ENCODE data around the gene ABHD5. TPM values are rescaled to one million over a fixed set of nuclear protein-coding genes. Genes with fewer than 3 reads are reported as not detected.

ABHD5 gene
- total RNA-seq, 2 experiments from 2014 or later: 6.5 to 7.9 TPM

GRCh38 chr3:43644443-43644842 lies 46.3 kb upstream of the ABHD5 start:
- no peak overlapping the region for H3K4me3 ChIP-seq (ENCODE audit: low read depth, low read length, poor library complexity, severe bottlenecking)
- no peaks in the 10 kb centered on the region for H4K20me1 ChIP-seq (ENCODE audit: insufficient read depth, low read length)
- no peaks in the 10 kb centered on the region for H3K79me2 ChIP-seq (ENCODE audit: insufficient read depth, low read depth, low read length)
- no TSS peak for BruUV-seq (replicated peaks)
- H3K27ac ChIP-seq (ENCODE audit: low read depth, low read length, poor library complexity, severe bottlenecking): no peak overlapping the region
- no peaks in the 10 kb centered on the region for H3K9me2 ChIP-seq (ENCODE audit: insufficient read depth, low read length)
- no peaks in the 10 kb centered on the region for H3K9me3 ChIP-seq (ENCODE audit: low read length)
- ChIA-PET POLR2A (no interaction called here), CTCF (ENCODE audit: unreplicated experiment) (no interaction called here)
- no peak for DNase-seq (ENCODE audit: low spot score)
- H3K4me2 ChIP-seq (ENCODE audit: low read length): no peak overlapping the region
- H3K4me1 ChIP-seq (ENCODE audit: insufficient read depth, low read length, poor library complexity, severe bottlenecking): no peaks in the 10 kb centered on the region
- TF ChIP-seq EZH2phosphoT487 (IDR thresholded peaks at IDR 0.05; ENCODE audit: borderline replicate concordance, low read depth, low read length) (no peak), CTCF (conservative IDR thresholded peaks at IDR 0.05; ENCODE audit: low read length) (no peak)
- intact Hi-C loops (cut with micrococcal nuclease; ENCODE audit: unreplicated experiment): no loop called here
- no peak overlapping the region for H2AFZ ChIP-seq (ENCODE audit: low read length)
- no peaks in the 10 kb centered on the region for H3K36me3 ChIP-seq (ENCODE audit: insufficient read depth, low read length)

GRCh38 chr3:43647331-43648166 lies 43.2 kb upstream of the ABHD5 start:
- ChIA-PET POLR2A (interaction anchor here (0.6 kb wide), 1 partner anchor 13 kb away, joined by 3 read pairs; no protein-coding TSS in a partner anchor), CTCF (ENCODE audit: unreplicated experiment) (no interaction called here)
- BruUV-seq (replicated peaks): no TSS peak
- Histone ChIP-seq H3K27ac (ENCODE audit: low read depth, low read length, poor library complexity, severe bottlenecking) (no peak overlapping the region), H3K4me1 (ENCODE audit: insufficient read depth, low read length, poor library complexity, severe bottlenecking) (no peaks in the 10 kb centered on the region), H3K4me3 (ENCODE audit: low read depth, low read length, poor library complexity, severe bottlenecking) (no peak overlapping the region), H4K20me1 (ENCODE audit: insufficient read depth, low read length) (no peaks in the 10 kb centered on the region), H3K36me3 (ENCODE audit: insufficient read depth, low read length) (no peaks in the 10 kb centered on the region), H2AFZ (ENCODE audit: low read length) (no peak overlapping the region), H3K9me2 (ENCODE audit: insufficient read depth, low read length) (no peaks in the 10 kb centered on the region), H3K4me2 (ENCODE audit: low read length) (no peak overlapping the region), H3K9me3 (ENCODE audit: low read length) (no peaks in the 10 kb centered on the region), H3K79me2 (ENCODE audit: insufficient read depth, low read depth, low read length) (no peaks in the 10 kb centered on the region)
- no peak for DNase-seq (ENCODE audit: low spot score)
- intact Hi-C loops (cut with micrococcal nuclease; ENCODE audit: unreplicated experiment): no loop called here
- TF ChIP-seq EZH2phosphoT487 (IDR thresholded peaks at IDR 0.05; ENCODE audit: borderline replicate concordance, low read depth, low read length) (no peak), CTCF (conservative IDR thresholded peaks at IDR 0.05; ENCODE audit: low read length) (no peak)

GRCh38 chr3:43648957-43649356 lies 41.8 kb upstream of the ABHD5 start:
- H3K79me2 ChIP-seq (ENCODE audit: insufficient read depth, low read depth, low read length): no peaks in the 10 kb centered on the region
- H3K9me3 ChIP-seq (ENCODE audit: low read length): no peaks in the 10 kb centered on the region
- H3K4me1 ChIP-seq (ENCODE audit: insufficient read depth, low read length, poor library complexity, severe bottlenecking): no peaks in the 10 kb centered on the region
- no peak overlapping the region for H2AFZ ChIP-seq (ENCODE audit: low read length)
- no peak overlapping the region for H3K27ac ChIP-seq (ENCODE audit: low read depth, low read length, poor library complexity, severe bottlenecking)
- no peak for DNase-seq (ENCODE audit: low spot score)
- no peak overlapping the region for H3K4me3 ChIP-seq (ENCODE audit: low read depth, low read length, poor library complexity, severe bottlenecking)
- ChIA-PET CTCF (ENCODE audit: unreplicated experiment) (no interaction called here), POLR2A (interaction anchor here (0.7 kb wide), 1 partner anchor 107 kb away, joined by 3 read pairs; no protein-coding TSS in a partner anchor)
- intact Hi-C loops (cut with micrococcal nuclease; ENCODE audit: unreplicated experiment): no loop called here
- H3K9me2 ChIP-seq (ENCODE audit: insufficient read depth, low read length): no peaks in the 10 kb centered on the region
- H3K4me2 ChIP-seq (ENCODE audit: low read length): no peak overlapping the region
- TF ChIP-seq EZH2phosphoT487 (IDR thresholded peaks at IDR 0.05; ENCODE audit: borderline replicate concordance, low read depth, low read length) (no peak), CTCF (conservative IDR thresholded peaks at IDR 0.05; ENCODE audit: low read length) (no peak)
- H4K20me1 ChIP-seq (ENCODE audit: insufficient read depth, low read length): no peaks in the 10 kb centered on the region
- no TSS peak for BruUV-seq (replicated peaks)
- no peaks in the 10 kb centered on the region for H3K36me3 ChIP-seq (ENCODE audit: insufficient read depth, low read length)
